ENCODE data around the gene ANKS1B.

GRCh38 chr12:98968896-98969295, 1015.8 kb downstream of the ANKS1B start:
- TF ChIP-seq EZH2 (IDR thresholded peaks at IDR 0.05; ENCODE audit: borderline replicate concordance, control insufficient read depth, low read depth, low read length) (no peak), TAF1 (IDR thresholded peaks at IDR 0.05; ENCODE audit: borderline replicate concordance, low read depth, low read length) (no peak), EGR1 (IDR thresholded peaks at IDR 0.05; ENCODE audit: borderline replicate concordance in 1 of 2, low read depth in 2 of 2, low read length in 2 of 2) (no peak), FOXK2 (IDR thresholded peaks at IDR 0.05) (no peak), FOXM1 (IDR thresholded peaks at IDR 0.05; ENCODE audit: low read depth, low read length) (no peak), GABPA (IDR thresholded peaks at IDR 0.05; ENCODE audit: low read depth) (no peak)
- TF ChIP-seq, protein P1, sequence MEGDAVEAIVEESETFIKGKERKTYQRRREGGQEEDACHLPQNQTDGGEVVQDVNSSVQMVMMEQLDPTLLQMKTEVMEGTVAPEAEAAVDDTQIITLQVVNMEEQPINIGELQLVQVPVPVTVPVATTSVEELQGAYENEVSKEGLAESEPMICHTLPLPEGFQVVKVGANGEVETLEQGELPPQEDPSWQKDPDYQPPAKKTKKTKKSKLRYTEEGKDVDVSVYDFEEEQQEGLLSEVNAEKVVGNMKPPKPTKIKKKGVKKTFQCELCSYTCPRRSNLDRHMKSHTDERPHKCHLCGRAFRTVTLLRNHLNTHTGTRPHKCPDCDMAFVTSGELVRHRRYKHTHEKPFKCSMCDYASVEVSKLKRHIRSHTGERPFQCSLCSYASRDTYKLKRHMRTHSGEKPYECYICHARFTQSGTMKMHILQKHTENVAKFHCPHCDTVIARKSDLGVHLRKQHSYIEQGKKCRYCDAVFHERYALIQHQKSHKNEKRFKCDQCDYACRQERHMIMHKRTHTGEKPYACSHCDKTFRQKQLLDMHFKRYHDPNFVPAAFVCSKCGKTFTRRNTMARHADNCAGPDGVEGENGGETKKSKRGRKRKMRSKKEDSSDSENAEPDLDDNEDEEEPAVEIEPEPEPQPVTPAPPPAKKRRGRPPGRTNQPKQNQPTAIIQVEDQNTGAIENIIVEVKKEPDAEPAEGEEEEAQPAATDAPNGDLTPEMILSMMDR (IDR thresholded peaks at IDR 0.05 in 2 of 3, conservative IDR thresholded peaks at IDR 0.05 in 1 of 3; ENCODE audit: control insufficient read depth in 2 of 3, extremely low read depth in 1 of 3, insufficient read depth in 1 of 3, low read depth in 3 of 3, low read length in 3 of 3): no peak
